Fibroblast of lung (primary cell): ENCODE data around the gene AGAP1.

Source experiments
- CTCF ChIP-seq, 2 donors: IDR thresholded peaks in 1 of 2; conservative IDR thresholded peaks in 1 of 2; 1 replicate in 1 of 2; 2 replicates in 1 of 2; pipeline ENCODE4 v1.5.1; 2011 to 2012; ENCODE audit warnings: low read length in 2 of 2, control low read depth in 1 of 2, inconsistent platforms in 1 of 2, low read depth in 1 of 2, mild to moderate bottlenecking in 1 of 2
- EZH2 ChIP-seq: IDR thresholded peaks from 2 replicates; pipeline ENCODE4 v1.5.1; 2012; ENCODE audit warnings: low read length, control low read depth, mild to moderate bottlenecking; ENCODE audit errors: missing control alignments

- TF ChIP-seq CTCF (conservative IDR thresholded peaks at IDR 0.05 in 1 of 2, IDR thresholded peaks at IDR 0.05 in 1 of 2; ENCODE audit: low read depth in 1 of 2, low read length in 2 of 2): no peak
- TF ChIP-seq EZH2: no peak
These were observed 443.2 kb downstream of the AGAP1 start for GRCh38 chr2:235937087-235937486.
